Stimulated activated CD8-positive, alpha-beta memory T cell treated with anti-CD3 and anti-CD28 coated beads, Interleukin-12 subunit alpha, Interleukin-12 subunit beta, amount 100 ng/mL, for 24 hours (primary cell): ENCODE results near the gene HCN4.

Experiments
- DNase-seq: peaks from one replicate; pipeline ENCODE4 v3.0.0-alpha.2; 2020; ENCODE audit errors: extremely low read depth

Gene HCN4

GRCh38 chr15:73345658-73346057 is 23.1 kb downstream of the HCN4 start:
- DNase-seq: no peak

- no peak for DNase-seq
Observed at GRCh38 chr15:73344056-73344455, 24.7 kb downstream of the HCN4 start.

- DNase-seq: no peak
Observed at GRCh38 chr15:73341886-73342600, 26.7 kb downstream of the HCN4 start.

GRCh38 chr15:73340502-73341192 is 28.1 kb downstream of the HCN4 start:
- DNase-seq: no peak

GRCh38 chr15:73338606-73339374 is 30.0 kb downstream of the HCN4 start:
- no peak for DNase-seq

DNA sequence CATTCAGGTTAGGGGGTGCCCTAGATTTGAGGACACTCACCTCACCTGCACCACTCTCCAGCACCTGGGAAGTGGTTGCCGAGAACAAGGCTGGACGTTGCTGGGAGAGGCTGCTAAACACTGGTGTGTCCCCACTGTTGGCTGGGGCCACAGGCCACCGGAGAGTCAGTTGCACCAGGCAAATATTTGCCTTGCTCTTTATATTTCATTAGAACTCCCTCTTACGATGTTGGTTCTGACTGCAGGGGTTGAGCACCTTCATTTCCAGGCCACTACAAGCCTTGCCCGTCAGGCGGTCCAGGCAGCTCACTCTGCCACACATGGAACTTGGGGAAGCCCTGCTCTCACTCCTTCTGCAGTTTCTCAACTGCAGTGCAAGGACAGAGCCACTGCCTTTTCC is 30.7 kb downstream of the HCN4 start:
- no peak for DNase-seq

DNA sequence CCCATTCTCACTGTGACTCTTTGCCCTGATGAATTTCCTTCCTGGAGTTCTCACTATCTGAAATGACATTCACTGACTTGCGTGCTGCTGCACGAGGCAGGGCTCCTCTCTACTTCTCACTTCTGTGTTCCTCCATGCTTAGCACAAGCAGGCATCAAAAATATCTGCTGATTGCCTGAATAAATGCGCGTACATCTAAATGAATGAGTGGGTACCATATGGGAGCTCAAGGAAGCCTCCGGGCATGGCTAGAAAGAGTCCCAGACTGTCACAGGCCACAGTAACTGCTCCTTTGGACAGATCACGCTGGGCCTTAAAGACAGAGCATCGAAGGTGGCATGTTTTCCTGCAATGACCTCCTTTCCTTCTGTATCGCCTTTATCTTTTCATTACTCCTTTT is 31.6 kb downstream of the HCN4 start:
- DNase-seq: no peak

DNA sequence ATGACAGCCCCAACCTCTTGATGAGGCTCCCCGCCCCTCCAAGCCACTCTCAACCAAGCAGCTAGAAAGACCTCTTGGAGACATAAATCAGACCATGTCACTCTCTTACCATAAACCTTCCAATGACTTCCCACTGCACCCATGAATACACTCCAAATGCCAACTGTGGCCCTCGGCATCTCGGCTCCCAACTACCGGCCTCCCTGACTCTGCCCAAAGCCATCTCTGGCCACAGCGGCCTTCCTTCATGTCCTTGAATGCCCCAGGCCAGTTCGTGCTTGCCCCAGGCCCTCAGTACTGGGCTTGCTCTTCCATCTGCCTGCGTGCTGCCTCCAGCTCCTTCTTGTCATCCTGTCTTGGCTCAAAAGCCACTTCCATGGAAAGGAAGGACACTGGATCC is 32.0 kb downstream of the HCN4 start:
- no peak for DNase-seq

- DNase-seq: no peak
Observed at GRCh38 chr15:73335471-73335870, 33.3 kb downstream of the HCN4 start.

- no peak for DNase-seq
Observed at GRCh38 chr15:73335026-73335425, 33.7 kb downstream of the HCN4 start.

- DNase-seq: no peak
Observed at GRCh38 chr15:73334086-73334485, 34.7 kb downstream of the HCN4 start.

GRCh38 chr15:73333001-73333400 is 35.8 kb downstream of the HCN4 start:
- no peak for DNase-seq

GRCh38 chr15:73331991-73332925 is 36.5 kb downstream of the HCN4 start:
- DNase-seq: no peak

GRCh38 chr15:73331501-73331900 is 37.3 kb downstream of the HCN4 start:
- no peak for DNase-seq

- DNase-seq: no peak
Observed at GRCh38 chr15:73330206-73331051, 38.3 kb downstream of the HCN4 start.

GRCh38 chr15:73329501-73330200 is 39.1 kb downstream of the HCN4 start:
- DNase-seq: no peak

GRCh38 chr15:73328981-73329380 is 39.8 kb downstream of the HCN4 start:
- no peak for DNase-seq

DNA sequence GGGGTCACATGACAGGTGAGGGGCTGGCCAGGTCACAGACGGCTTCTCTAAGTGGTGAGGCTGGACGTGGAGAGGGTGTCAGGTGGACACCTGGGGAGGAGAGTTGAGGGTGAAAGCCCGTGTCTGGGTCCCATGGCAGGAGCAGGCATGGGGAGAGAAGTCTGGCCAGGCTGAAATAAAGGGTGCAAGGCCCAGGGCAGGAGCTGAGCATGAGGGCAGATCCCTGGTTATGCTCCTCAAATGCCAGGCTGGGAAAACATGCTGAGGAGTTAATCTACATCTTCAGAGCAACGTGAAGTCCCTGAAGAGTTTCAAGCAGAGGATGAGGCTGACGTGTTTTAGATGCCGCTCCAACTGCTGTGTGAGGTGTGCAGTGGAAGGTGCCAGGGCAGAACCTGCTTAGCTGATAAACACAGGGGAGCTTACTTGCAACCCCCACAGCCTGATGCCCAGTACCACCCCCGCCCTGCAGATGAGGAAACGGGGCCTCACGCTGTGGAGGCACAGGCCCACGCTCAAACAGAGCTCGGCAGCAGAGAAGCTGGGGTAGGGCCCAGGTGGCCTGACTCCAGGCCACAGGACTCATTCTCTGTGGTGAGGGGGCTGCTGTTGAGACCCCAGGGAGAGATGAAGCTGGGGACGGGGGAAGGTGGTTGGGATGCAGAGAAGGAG is 40.5 kb downstream of the HCN4 start:
- DNase-seq: no peak

- DNase-seq: no peak
Observed at GRCh38 chr15:73326157-73326556, 42.6 kb downstream of the HCN4 start.
